ENCODE measurements around the gene GALNT9. TPM values are rescaled to one million over a fixed set of nuclear protein-coding genes. Genes with fewer than 3 reads are reported as not detected.

Gene GALNT9
- total and polyA plus RNA-seq, 2 experiments from 2014 or later, result 3.9 to 4.7 TPM

GRCh38 chr12:132178316-132178715, 151.1 kb downstream of the GALNT9 start:
- no peak overlapping the region for H3K27ac ChIP-seq
- no peak for DNase-seq (ENCODE audit: low spot score)
- TF ChIP-seq CTCF (IDR thresholded peaks at IDR 0.05; ENCODE audit: poor library complexity) (no peak), EZH2 (IDR thresholded peaks at IDR 0.05; ENCODE audit: borderline replicate concordance) (no peak), EZH2phosphoT487 (IDR thresholded peaks at IDR 0.05; ENCODE audit: low read depth, severe bottlenecking, unreplicated experiment) (no peak)
- no peaks in the 10 kb centered on the region for H4K20me1 ChIP-seq (ENCODE audit: insufficient read depth, poor library complexity, severe bottlenecking)
- H3K9me3 ChIP-seq (ENCODE audit: low read depth), result no peaks in the 10 kb centered on the region
- no peaks in the 10 kb centered on the region for H3K9me2 ChIP-seq (replicated peaks; ENCODE audit: insufficient read depth)
- peaks cover 35% of the 10 kb centered on the region for H3K27me3 ChIP-seq
- H3K79me2 ChIP-seq, result no peaks in the 10 kb centered on the region
- H2AFZ ChIP-seq, result no peak overlapping the region
- H3K4me2 ChIP-seq, result no peak overlapping the region
- H3K36me3 ChIP-seq (replicated peaks; ENCODE audit: insufficient read depth, low read depth), result no peaks in the 10 kb centered on the region
- WGBS (ENCODE audit: low lambda C conversion rate, missing lambda C conversion rate), result 67% methylated on average over 6 of the region's 8 CpGs
- no peak overlapping the region for H3K4me3 ChIP-seq
- no peaks in the 10 kb centered on the region for H3K4me1 ChIP-seq (ENCODE audit: insufficient read depth)

GRCh38 chr12:132176920-132177551, 152.4 kb downstream of the GALNT9 start:
- WGBS (ENCODE audit: low lambda C conversion rate, missing lambda C conversion rate), result 82% methylated on average over 25 of the region's 25 CpGs
- Histone ChIP-seq H3K4me2 (no peak overlapping the region), H3K79me2 (no peaks in the 10 kb centered on the region), H3K36me3 (replicated peaks; ENCODE audit: insufficient read depth, low read depth) (no peaks in the 10 kb centered on the region), H2AFZ (no peak overlapping the region), H4K20me1 (ENCODE audit: insufficient read depth, poor library complexity, severe bottlenecking) (no peaks in the 10 kb centered on the region), H3K9me2 (replicated peaks; ENCODE audit: insufficient read depth) (no peaks in the 10 kb centered on the region), H3K27me3 (peaks cover 27% of the 10 kb centered on the region), H3K9me3 (ENCODE audit: low read depth) (no peaks in the 10 kb centered on the region), H3K27ac (no peak overlapping the region), H3K4me1 (ENCODE audit: insufficient read depth) (no peaks in the 10 kb centered on the region), H3K4me3 (no peak overlapping the region)
- DNase-seq (ENCODE audit: low spot score), result no peak
- TF ChIP-seq EZH2phosphoT487 (IDR thresholded peaks at IDR 0.05; ENCODE audit: low read depth, severe bottlenecking, unreplicated experiment) (no peak), CTCF (IDR thresholded peaks at IDR 0.05; ENCODE audit: poor library complexity) (no peak), EZH2 (IDR thresholded peaks at IDR 0.05; ENCODE audit: borderline replicate concordance) (no peak)

GRCh38 chr12:132176385-132176919, 152.9 kb downstream of the GALNT9 start:
- H3K4me3 ChIP-seq, result no peak overlapping the region
- no peaks in the 10 kb centered on the region for H3K79me2 ChIP-seq
- H3K9me2 ChIP-seq (replicated peaks; ENCODE audit: insufficient read depth), result no peaks in the 10 kb centered on the region
- TF ChIP-seq CTCF (IDR thresholded peaks at IDR 0.05; ENCODE audit: poor library complexity) (no peak), EZH2 (IDR thresholded peaks at IDR 0.05; ENCODE audit: borderline replicate concordance) (no peak), EZH2phosphoT487 (IDR thresholded peaks at IDR 0.05; ENCODE audit: low read depth, severe bottlenecking, unreplicated experiment) (no peak)
- no peak overlapping the region for H3K27ac ChIP-seq
- no peaks in the 10 kb centered on the region for H4K20me1 ChIP-seq (ENCODE audit: insufficient read depth, poor library complexity, severe bottlenecking)
- H3K36me3 ChIP-seq (replicated peaks; ENCODE audit: insufficient read depth, low read depth), result no peaks in the 10 kb centered on the region
- H2AFZ ChIP-seq, result no peak overlapping the region
- no peak overlapping the region for H3K4me2 ChIP-seq
- 84% methylated on average over 19 of the region's 19 CpGs for WGBS (ENCODE audit: low lambda C conversion rate, missing lambda C conversion rate)
- no peaks in the 10 kb centered on the region for H3K4me1 ChIP-seq (ENCODE audit: insufficient read depth)
- no peak for DNase-seq (ENCODE audit: low spot score)
- no peaks in the 10 kb centered on the region for H3K9me3 ChIP-seq (ENCODE audit: low read depth)
- peaks cover 33% of the 10 kb centered on the region for H3K27me3 ChIP-seq

Data from hepatocyte (in vitro differentiated cells).